DMS 273 treated with DMSO at 0.1 percent for 48 hours (cell line): ENCODE data around the gene RRAD.

Source experiments
- DNase-seq: peaks from one replicate; lab custom pipeline; 2025; lab: John Stamatoyannopoulos, UW

Gene RRAD

DNA sequence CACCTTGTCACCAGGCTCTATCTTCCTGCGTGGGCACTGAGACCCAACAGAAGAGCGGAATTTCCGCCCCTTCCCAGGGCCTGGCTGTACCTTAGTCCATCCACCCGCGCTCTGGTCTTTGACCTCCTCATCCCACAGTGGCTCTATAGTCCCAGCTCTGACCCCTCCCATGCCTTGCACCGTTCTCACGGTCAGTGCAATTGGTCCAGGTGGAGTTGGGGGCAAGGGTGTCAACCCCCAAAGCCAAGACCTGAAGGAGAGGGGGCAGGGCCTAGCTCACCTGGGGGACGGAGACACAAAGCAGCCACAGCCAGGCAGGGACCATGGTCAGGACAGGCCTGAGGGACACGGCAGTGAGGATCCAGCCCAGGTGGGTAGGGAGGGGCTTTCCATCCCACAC lies 7.6 kb downstream of the RRAD start:
- DNase-seq, result no peak

DNA sequence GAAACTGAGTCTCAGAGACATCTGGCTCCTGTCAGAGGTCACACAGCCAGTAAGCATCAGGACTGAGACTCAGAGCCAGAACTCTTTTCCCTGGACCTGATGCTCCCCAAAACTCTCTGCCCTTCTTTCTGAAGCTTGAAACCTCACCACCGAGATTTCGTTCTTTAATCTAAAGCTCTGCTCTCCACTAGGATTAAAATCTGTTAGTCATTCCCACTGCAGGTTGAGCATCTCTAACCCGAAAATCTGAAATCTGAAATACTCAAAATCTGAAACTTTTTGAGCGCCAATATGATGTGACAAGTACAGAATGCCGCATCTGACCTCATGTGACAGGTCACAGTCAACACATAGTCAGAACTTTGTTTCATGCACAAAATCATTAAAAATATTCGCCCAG lies 8.8 kb downstream of the RRAD start:
- DNase-seq, result no peak

DNA sequence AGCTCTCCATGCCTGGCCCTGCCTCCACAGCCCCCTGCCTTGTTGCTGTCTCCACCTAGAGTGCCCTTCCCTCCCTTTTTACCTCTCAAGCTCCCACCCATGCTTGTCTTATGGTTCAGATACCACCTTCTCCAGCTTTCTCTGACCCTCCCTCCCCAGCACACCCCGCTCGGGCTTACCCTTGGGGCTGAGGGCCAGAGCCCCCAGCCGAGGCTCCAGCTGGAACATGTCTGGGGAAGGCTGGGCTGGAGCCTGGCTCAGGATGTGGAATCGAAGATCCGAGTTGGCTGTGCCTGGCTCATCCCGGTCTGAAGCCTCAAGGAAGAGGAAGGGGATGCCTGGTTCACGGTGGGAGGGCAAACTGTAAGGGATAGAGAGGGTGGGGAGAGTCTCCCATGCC lies 10.3 kb downstream of the RRAD start:
- no peak for DNase-seq

DNA sequence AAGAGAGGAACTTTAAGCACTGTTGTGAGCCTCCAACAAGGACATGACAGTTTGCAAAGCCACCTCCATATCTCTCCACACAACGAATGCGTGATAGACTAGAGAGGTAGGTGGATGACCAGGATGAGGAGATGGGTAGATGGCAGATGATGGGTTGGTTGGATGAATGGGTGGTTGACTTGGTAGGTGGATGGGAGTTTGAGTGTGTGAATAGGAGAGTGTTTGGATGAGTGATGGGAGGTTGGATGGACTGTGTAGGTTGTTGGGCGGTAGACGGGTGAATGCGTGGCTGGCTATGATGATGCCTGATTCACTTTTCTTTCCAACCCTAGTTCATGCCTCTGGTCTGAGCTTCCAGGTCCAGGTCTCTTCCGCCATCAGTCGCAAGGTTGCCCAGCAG lies 10.8 kb downstream of the RRAD start:
- no peak for DNase-seq

DNA sequence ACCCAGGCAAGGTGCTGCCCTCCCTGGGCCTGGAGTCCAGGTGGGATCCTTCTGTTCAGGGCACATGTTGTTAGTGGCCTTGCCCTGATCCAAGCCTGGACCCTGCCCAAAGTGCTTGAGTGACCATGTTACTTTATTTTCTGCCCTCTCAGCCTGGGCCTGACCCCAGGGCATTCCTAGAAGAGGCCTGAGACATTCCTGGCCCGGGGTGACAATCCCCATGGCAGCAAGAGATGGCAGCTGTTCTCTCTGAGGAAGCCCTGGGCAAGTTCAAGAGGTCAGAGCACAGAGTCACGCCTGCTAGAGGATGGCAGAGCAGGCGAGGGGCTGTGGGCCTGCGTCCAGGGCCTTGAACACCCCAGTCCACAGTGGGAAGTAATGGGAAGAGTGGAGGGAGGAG lies 11.6 kb downstream of the RRAD start:
- DNase-seq, result no peak

DNA sequence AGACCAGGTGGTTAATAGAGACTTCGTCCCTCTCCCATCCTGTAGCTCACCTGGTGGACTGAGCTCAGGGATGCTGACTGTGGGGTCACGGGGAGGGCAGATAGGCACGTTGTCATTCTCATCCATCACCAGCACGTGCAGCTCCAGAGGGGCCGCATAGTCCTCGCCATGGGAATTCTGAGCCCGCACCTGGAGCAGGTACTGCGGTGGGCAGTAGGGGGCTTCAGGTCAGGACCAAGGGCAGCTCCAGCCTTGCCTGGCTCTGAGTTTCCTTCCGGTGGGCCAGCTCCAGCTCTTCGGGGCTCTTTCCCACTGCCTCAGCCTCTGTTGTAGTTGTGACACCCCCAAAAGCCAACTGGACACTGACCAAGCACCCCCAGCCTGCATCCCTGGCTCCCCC lies 12.3 kb downstream of the RRAD start:
- DNase-seq, result no peak

DNA sequence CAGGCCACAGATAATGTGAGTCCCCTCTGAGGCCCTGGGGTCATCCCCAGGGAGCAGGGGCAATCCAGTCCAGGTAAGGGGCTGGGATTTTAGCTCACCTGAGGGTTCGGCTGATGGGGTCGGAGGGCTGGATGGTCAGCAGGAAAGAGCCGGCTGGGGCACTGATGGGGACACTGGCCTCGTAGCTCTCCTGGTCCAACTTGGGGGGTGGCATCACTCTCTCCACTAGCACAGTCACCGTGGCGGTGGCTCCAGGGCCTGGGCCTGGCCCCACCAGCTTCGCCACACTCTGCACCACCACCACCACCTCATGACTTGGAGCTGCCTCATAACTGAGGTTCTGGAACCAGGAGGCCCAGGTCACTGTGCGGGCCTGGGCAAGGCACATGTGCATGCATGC lies 13.5 kb downstream of the RRAD start:
- no peak for DNase-seq

DNA sequence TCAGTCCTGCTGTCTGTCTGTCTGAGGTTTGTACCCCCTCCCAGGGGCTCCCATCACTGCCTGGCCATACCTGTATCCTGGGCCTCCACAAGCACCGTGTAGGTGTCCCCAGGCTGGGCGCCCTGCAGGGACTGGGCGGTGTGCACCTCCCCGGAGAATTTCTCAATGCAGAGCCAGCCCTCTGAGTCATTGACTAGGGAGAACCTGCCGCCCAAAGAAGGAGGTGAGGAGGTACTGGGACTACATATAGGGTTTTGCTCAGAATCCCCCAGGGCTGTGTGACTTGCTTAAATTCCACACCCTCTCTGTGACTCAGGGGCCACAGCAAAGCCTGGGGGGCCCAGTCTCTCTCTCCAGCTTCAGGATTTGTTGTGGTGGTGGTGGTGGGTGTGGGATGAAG lies 14.2 kb downstream of the RRAD start:
- DNase-seq, result no peak

DNA sequence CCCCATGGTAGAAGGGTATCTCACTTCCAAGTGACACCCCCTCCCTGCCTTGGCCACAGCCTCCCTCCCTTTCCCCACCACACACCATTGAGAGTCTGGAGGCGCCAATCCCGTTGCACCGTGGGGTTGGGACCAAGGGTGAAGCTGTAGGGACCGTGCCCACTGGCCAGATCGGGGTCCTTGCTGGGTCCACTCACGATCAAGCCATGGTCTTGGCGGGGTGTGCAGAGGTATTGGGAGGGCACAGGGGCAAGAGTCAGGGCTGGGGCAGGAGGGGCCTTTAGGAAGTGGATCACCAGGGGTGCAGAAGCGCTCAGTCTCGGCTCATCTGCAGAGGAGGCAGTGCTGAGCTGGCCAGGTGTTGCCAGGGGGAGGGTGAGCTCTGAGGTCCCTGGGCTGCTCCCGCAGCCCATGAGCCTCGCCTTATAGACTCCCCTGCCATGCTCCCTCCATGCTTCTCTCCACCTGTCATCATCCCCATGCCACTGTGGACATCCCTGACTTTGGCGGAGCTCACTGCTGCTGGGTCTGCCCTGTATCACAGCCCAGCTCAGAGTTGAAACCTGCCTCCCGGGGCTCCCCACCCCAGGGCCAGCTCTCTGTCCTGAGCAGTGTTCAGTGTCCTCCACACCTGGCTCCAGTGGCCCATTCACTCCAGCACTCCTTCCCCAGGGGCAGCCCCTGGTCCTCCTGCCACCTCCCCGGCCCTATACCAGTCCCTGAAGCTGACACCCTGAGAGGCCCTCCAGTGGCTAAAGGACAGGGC lies 15.0 kb downstream of the RRAD start:
- DNase-seq, result no peak

DNA sequence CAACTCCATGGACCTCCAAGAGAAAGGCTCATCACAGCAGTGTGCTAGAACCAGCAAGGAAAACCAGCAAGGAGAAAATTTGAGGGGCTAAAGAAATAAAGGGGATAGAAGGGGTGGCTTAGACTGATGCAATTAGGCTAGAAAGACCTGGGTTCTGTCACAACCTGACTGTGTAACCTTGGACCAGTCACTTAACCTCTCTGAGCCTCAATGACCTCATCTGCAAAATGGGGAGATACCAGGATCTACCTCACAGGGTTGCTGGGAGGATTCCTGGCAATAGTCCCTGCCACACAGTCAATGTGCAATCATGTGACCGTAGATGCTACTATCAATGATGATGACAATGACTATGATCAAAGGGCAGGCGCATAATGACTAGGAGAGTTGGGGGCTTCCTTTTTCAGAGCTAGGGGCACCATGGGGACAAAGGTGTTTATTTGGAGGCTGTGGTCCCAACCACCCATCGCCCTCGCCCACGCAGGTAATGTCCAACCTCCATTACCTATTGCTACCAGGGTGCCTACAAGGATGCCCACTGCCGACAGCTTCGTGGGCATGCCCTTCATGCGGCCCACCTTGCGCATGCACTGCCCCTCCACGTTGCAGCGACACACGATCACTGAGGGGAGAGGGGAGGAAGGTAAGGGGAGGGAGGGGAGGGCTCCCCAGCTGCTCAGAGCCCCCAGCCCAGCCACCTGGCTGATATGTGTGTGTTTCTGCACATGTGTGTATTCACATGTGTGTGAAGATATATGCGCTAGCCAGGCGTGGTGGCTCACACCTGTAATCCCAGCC lies 16.4 kb downstream of the RRAD start:
- DNase-seq, result no peak

DNA sequence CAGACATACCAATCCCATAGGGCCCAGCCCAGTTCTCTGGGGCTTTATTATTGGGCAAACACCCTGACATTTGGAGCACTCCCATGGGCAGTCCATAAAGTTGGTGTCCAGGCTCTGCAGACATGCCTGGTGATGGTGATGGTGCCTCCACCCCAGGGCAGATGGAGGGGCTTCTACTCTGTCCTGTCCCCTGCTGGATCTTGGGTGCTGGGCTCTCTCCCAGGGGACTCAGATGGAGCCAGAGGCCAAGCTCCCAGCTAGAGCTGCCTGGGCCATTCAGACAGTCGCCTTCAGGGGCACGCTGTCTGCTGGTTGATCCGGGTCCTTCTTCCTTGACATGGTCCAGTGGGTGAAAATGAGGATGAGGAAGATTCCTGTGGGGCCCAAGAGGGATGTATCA lies 17.2 kb downstream of the RRAD start:
- DNase-seq, result no peak

DNA sequence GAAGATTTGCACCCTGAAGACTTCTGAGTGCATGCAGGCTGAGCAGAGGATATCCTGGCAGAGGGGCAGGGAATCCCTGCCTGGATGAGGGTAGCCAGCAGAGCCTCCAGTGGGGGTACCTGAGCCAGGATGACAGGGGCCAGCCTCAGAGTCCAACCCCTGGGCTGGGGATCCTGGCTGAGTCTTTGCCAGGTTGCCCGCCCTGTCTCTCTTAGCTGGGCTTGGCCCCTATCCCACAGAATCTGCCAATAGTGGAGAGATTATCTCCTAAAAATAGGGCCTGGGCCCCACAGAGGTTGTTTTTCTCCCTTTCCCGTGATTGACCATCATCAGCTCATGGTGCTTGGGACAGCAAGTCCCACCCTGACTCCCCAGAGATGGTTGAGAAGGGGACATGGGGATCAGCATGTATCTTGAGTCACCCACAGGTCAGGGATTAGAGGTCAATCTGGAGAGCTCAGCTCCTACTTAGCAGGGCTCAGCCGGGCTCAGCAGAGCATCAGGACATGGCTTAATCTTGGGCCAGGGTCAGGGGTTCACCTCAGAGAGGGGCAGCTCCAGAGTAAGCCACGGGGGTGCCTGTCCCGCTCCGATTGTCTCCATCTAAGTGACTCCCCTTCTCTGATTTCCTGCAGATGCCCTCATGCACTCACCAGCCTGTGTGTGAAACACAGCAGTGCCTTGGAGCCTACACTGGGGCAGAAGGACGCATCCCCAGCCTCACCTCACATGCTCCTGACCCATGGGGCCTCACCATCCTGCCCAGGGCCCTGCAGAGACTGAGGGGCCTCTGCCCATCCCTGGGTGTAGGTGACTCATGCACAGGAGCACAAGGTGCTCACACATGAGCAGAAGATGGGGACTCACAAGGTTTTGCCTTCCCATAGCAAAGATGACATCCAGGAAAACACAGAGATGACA lies 18.2 kb downstream of the RRAD start:
- no peak for DNase-seq

DNA sequence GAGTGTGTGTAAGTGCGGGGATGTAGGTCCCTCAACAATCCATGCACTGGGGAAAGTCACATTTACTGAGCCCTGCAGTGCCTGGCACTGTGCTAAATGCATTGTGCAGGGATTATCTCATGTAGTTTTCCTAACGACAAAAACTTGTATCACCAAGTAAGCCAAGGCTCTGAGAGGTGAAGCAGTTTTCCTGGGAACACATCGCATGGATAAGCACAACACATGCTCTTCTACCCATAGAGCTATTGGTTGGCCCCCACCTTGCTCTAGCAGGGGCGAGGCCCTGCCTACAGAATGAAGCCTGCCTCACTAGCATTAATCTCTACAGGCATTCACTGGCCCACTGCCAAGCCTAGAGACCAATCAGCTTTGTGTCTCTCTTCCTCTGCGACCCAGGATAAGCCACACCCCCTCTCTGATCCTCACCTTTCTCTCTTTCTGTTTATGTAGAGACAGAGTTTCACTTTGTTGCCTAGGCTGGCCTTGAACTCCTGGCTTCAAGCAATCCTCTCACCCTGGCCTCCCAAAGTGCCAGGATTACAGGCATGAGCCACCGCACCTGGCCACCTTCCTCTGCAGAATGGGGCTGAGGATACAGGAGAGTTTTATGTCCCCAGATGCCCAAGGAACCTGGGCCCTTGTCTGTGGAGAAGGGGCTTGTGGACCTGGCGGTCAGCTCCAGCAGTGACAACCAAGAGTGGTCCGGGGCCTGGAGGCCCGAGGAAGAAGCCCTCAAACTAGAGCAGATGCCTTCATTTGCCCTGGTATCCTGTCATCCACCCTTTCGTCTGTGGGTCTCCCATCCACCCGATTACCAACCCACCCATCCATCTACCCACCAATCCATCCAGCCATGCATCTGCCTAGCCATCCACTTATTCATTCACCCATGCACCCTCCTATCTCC lies 19.4 kb downstream of the RRAD start:
- no peak for DNase-seq

DNA sequence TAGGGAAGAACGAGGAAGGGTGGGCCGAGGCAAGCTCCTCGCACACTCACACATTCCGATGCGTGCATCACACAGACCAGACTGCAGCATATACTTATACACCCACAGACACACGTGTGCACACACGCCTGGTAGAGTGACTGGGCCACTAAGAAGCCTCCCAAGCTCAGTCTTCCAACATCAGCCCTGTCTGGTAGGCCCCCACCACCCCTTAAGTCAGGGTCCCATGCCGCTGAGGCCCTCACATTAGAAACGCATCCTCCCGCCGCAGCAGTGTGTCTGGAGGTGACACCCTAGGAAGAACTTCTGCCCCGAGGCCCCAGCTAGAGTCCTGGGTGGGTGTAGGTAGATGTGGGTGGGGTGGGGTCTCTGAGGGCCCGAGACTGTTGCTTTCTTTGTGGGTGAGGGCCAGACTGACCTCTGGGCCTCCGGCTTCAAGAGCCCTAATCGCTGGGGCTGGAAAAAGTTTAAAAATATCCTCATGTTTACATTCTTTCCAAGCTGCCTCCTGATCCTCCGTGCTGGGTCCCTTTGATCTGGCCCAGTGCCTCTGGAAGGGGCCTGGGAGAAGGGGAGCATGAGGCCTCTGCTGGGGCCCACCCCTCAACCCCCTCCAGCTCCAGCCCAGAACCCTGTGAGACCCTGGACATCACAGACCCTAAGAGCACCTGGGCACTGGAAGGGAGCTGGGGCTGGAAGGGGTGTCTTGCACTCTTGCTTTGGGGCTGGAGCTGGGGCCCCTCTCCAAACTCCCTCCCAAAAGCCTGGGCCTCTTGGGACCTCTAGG lies 20.3 kb downstream of the RRAD start:
- no peak for DNase-seq

DNA sequence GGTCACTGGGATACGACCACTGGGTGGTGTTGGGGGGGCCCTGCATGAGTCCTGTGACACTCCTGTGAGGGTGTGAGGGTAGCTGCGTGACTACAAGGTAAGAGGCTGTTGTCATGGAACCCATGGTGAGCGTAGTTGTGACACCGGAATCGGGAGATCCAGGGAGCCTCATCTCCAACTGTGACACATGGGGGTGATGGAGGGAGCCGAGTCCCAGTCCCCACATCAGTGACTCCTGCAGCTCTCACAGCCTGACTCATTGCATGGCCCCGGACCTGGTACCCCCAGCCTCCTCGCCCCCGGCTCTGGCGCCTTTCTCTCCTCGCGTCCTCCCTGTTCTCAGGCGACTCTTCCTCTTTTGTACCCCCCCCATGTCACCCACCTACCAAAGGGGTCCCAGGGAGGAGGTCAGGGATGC lies 20.9 kb downstream of the RRAD start:
- DNase-seq, result no peak

DNA sequence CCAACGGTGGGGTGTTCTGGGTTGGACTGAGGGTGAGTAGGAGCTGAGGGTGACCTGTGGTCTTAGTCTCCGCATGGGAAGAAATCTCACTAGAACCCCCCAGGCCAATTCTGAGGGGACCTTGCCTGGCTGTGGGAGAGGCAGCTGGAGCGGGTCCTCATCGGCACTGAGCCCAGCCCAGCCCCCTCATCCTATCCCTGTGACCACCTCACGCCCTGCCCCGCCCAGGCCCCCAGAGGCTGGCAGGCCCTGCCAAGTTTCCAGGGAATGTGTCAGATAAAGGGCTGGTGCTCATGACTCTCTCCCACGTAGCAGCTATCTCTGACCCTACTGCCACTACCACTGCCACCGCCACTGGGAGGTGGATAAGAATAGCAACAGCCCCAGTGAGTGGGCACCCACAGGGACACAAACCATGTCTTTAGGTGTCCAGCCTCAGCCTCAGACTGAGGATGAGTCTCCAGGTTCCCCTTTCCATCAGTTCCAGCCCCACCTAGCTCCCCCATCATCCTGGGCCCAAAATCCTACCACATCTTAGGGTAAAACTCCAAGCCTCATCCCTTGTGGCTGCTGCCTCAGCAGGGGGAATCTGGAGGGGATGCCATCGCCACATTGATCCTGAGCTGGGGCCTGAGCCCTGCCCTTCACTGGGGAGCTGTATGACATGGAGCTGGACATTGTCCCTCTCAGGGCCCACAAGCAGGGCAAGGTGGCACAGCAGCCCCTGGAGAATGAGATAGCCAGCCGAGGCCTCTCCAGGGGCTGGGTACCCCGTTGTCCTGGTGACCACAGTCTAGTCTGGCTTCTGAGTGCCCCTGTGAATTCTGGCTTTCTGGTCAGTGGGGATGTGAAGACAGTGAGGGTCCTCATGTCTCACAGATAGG lies 21.5 kb downstream of the RRAD start:
- no peak for DNase-seq

DNA sequence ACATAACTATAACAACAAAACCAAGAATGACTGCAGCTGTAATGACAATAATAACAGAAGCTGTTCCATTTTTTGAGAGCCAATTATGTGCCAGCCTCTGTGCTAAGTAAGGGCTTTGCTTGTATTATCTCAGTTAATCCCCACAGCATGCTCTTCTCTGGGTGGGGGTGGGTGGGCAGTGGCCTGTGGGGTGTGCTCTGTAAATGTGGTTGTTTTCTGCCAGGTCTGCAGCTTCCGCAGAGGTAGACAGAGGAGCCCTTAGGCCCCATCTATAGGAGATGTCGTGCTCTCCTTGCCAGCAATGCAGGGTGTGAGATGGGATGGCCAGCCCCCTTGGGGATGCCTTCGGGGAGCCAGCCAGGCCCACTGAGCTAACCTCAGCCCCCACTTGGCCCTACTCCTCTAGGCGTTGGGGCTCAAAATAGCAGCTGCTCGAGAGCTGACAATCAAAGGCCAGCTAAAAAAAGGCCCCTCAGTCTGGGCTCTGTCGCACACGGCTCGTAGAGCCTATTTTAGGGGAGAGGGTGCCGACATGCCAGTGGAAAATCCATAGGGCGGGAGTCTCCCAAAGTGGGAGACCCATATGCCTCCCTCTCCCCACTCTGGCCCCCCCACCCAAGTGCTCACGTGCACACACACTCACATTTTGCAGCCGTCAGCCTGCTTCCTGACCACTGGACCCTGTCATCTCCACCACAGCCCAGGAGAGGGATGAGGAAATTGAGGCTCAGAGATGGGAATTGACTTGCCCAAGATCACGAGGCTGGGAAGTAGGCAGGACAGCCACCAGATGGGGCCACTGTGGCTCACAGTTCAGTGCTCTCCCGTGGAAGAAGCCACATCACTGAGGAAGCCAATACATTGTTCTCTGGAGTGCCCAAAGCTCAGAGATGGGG lies 22.4 kb downstream of the RRAD start:
- DNase-seq, result no peak

DNA sequence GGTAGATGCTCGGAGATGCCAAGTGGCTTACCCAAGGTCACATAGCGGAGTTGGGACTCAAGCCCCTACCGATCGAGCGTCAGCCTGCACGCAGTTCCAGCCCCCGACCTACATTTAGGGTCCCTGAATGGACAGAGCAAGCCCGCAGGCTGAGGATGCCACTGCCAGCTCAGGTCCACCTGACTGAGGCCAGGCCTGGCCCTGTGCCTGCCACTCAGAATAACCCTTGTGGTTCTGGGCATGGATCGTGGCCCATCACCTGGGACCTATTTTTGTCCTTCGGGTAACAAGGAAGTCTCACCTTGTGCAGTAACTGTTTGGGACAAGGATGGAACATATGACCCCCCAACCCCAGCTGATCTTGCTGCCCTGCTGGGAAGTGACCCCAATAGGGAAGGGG lies 23.7 kb downstream of the RRAD start:
- DNase-seq, result no peak
